ENCODE data around the gene FABP6.

Gene FABP6

DNA sequence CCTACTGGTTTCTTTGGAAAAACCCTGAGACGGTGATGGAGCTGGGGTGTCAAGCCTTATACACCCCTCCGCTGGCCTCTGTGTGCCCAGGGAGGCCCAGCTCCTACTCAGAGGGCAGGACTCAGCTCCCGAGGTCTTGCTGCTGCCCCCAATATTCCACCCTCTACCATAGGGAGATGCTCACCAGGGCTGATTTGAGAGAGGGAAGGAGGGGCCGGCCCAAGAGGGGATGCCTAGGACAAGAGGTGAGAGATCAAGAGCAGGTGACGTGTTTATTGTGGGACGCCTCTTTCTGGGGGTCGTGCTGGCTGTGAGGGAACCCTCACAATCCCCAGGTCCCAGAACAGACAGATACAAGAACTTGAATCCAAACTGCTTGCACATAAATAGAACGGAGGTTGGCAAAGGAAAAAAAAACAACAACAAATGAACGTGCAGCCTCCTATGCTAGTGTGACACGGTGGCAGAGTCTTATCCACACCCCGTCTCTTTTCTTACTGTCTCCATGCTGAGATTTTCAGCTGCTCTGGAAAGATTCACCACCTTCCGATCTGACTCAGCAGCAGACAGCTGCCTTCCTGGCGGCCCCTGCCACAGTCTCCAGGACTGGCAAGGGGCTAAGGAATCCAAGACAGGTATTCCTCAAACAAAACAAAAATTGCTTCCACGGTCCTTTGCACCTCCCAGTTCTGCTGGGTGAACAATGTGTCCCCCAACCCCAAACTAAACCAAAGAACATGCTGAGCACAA, 22.3 kb downstream of the FABP6 start:
- no peak for DNase-seq (ENCODE audit: low read depth)
- TF ChIP-seq, protein P1, sequence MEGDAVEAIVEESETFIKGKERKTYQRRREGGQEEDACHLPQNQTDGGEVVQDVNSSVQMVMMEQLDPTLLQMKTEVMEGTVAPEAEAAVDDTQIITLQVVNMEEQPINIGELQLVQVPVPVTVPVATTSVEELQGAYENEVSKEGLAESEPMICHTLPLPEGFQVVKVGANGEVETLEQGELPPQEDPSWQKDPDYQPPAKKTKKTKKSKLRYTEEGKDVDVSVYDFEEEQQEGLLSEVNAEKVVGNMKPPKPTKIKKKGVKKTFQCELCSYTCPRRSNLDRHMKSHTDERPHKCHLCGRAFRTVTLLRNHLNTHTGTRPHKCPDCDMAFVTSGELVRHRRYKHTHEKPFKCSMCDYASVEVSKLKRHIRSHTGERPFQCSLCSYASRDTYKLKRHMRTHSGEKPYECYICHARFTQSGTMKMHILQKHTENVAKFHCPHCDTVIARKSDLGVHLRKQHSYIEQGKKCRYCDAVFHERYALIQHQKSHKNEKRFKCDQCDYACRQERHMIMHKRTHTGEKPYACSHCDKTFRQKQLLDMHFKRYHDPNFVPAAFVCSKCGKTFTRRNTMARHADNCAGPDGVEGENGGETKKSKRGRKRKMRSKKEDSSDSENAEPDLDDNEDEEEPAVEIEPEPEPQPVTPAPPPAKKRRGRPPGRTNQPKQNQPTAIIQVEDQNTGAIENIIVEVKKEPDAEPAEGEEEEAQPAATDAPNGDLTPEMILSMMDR (conservative IDR thresholded peaks at IDR 0.05; ENCODE audit: low read length) = no peak
- H3K4me3 ChIP-seq (ENCODE audit: low read length) = no peak overlapping the region

DNA sequence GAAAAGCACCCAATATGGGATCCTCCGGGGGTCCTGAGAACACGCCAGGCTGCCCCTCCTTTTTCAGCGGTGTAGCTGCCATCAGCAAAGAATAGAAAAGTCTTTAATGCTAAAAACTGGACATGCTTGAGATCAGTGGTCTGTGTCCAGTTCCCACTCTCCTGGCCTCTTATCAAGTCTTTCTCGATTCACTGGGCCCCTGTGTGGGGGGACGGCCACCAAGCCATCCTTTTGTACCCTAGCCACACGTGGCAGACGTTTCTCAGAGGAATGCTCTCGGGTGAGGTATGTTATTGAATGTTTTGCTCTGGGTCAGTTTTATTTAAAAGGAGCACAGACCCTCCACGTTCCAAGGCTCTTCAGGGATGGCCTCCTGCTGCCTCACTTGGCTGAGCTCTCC, 23.6 kb downstream of the FABP6 start:
- no peak for DNase-seq (ENCODE audit: low read depth)
- TF ChIP-seq, protein P1 (conservative IDR thresholded peaks at IDR 0.05; ENCODE audit: low read length) = no peak

DNA sequence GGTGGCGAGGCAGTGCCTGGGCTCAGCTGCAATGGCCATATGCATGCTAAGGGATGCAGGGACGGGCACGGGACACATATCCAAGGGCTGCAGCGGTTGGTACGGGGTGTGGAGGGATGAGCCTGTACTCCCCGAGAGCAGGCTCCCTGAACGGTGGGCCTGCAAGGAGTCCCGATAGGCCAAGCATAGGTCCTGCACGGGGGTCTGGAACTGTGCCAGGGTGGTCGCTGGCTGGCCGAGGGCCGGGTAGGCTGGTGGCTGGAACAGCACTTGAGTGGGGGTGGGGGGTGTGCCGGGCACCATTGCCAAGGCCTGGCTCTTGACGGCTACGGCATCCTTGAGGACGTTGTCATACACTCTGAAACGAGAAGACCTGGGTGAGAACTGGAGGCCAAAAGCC, 24.1 kb downstream of the FABP6 start:
- TF ChIP-seq, protein P1 (conservative IDR thresholded peaks at IDR 0.05; ENCODE audit: low read length) = no peak
- no peak overlapping the region for H3K4me3 ChIP-seq (ENCODE audit: low read length)
- DNase-seq (ENCODE audit: low read depth) = no peak

More for the DNA sequence above, 23.6 kb downstream of the FABP6 start:
- no peak overlapping the region for H3K4me3 ChIP-seq (ENCODE audit: low read length)

DNA sequence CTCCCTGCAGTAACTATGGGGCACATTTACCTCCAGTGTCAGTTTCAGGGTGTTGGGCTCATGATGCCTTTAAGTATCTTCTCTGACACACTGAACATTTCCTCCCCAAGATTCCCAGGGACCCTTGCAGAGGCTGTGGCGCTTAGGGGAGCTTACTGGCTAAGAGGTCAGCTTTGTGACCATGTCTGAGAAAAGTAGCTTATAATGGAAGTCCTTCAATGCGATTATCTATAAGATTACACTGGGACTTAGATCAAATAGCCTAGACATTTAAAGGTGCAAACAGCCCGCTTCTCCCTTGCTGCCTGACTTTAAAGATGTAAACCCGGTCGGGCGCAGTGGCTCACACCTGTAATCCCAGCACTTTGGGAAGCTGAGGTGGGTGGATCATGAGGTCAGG, 25.4 kb downstream of the FABP6 start:
- TF ChIP-seq, protein P1 (conservative IDR thresholded peaks at IDR 0.05; ENCODE audit: low read length) = no peak
- no peak for DNase-seq (ENCODE audit: low read depth)
- no peak overlapping the region for H3K4me3 ChIP-seq (ENCODE audit: low read length)

DNA sequence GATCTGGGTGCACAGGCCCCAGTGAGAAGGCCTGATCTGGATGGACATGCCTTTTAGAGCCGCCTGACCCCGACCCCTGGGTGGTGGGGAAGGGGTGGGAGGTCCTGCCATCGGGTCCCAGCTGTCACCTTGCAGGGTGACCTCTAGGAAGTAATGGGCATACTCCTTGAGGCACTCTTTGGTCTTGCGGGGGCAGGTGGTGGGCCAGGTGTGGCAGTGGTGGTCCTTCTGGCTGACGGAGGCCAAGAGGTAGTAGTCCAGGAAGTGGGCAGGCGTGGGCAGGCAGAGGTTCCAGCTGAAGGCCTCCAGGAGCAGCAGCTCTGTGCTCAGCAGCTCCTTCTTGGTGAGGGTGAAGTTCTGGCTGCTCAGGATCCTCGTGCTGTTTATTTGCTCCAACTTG, 30.0 kb downstream of the FABP6 start:
- no peak for DNase-seq (ENCODE audit: low read depth)

DNA sequence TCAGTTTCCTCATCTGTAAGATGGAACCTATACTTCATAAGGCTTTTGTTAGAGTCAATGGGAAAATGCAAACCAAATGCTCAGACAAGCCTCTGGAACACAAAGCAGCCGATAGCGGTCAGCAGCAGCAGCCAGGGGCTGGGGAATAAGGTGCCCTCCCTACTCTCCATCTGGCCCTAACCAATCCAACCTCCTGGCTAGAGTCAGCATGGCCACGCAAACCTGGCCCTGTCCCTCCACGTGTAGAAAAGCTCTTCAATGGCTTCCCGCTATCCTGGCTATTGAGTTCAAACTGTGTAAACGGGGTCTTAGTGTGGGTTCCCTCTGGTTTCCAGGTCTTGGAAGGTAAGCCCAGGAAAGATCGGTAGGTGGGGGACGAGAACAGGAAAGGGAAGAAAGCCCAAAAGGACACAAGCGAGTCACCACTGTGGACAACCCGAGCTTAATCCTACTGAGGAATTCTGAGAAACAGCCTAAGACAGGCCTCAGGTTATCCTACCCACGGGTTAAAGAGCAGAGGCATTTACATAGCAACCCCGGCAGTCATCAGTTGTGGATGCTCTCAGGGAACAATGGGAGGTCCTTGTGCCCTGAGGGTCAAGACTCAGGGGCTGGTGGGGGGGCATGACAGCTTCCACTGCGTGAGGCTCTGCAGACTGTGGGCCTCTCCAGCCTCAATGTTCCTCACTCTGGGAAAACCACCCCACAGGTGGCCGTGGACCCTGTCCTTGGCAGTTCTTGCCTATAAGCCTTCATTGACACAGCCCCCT, 30.9 kb downstream of the FABP6 start:
- no peak for DNase-seq (ENCODE audit: low read depth)
- TF ChIP-seq, protein P1 (conservative IDR thresholded peaks at IDR 0.05; ENCODE audit: low read length) = no peak
- no peak overlapping the region for H3K4me3 ChIP-seq (ENCODE audit: low read length)

More for the DNA sequence above, 30.0 kb downstream of the FABP6 start:
- H3K4me3 ChIP-seq (ENCODE audit: low read length) = no peak overlapping the region
- TF ChIP-seq, protein P1 (conservative IDR thresholded peaks at IDR 0.05; ENCODE audit: low read length) = no peak

Measured in AG10803 (cell line).